ENCODE measurements around the gene RNU6-1.

The RNU6-1 gene

DNA sequence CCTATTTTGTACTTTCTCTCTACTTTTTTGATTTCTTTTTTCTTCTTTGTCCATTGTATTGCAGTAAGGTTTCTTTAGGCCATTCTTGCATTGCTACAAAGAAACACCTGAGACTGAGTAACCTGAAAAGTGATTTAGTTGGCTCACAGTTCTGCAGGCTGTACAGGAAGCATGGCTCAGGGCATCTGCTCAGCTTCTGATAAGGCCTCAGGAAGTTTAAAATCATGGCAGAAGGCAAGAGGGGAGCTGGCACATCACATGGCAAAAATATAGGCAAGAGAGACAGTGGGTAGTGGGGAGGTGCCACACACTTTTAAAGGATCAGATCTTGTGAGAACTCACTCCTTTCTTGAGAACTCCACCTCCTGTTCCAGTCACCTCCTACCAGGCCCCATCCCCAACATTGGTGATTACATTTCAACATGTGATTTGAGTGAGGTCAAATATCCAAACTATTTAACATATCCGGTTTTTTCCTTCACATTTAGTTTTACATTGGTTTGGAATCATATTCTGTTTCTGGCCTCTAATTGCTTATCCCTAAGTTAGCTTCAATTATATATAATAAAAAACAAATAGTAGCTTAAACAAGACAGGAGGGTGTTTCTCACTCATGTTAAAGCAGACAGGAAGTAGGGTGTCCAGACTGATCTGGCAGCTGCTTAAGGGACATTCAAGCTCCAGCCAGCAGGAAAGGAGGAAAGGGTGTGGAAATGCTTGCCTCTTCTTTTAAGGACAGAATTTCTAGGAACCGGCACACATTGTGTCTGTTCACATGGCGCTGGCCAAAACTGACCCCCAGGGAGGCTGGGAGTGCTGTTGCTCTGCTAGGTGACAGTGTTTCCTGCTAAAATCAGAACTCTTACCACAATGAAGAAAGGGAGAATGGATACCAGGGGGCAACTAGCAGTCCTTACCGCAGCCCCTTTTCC is 43.4 kb downstream of the RNU6-1 start:
- DNase-seq = no peak

DNA sequence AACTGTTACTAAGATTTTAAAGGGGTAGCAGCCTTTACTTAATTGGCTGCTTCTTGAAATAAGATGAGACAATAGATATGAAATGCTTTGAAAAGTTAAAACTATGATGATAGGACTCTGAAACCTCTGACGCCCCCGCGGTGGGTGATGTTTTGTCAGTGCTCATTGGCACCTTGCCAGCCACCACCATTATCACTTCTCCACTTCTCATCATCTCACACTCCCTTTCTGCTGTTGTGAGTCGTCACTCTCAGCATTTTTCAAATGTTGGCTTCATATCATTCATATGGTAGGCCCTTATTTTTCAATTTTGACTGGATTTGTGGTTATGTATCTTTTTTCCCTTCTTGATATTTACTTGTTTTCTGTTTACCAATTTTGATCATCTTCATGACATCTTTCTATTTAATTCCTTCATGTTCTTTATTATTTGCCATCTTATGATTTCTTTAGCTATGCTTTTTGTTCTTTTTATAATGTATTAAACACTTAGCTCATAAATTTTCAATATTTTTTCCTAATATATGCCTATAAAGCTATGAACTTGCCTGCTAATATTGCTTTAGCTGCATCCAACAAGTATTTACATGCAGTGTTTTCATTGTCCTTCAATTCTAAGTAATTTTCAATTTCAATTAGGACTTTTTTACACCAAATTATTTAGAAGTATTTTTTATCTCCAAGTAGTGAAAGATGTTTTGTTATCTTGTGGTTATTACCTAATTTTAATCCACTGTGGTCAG is 44.8 kb downstream of the RNU6-1 start:
- DNase-seq = no peak

DNA sequence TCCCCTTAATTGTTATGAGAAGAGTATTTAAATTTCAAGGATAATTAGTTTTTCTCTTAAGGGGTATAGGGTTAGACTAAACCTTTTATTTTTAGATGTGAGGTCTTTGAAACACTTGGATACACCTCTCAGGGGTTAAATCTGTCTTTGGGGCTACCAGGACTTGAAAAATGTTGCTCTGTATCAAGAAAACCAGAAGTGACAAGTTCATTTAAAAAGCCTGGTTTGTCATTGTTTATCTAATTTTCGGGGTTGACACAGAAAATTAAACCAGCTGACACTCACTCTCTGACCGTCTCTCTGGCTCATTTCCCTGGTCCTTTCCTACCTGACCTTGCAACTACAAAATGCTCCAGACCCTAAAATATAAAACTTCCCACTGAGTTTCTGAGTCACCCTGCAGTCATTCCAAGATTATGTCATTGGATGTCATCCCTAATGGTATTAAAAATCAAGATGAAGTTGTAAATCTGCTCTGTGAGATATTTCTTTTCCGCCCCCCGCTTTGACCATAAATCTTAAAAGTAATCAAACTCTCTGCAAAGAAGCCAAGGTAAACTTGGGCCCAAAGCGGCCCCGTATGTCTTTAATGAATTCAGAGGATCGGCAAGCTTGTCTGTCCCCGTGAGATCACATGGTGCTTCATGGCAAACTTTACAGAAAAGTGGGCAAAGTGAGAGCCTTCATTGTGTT is 47.4 kb downstream of the RNU6-1 start:
- DNase-seq = no peak

DNA sequence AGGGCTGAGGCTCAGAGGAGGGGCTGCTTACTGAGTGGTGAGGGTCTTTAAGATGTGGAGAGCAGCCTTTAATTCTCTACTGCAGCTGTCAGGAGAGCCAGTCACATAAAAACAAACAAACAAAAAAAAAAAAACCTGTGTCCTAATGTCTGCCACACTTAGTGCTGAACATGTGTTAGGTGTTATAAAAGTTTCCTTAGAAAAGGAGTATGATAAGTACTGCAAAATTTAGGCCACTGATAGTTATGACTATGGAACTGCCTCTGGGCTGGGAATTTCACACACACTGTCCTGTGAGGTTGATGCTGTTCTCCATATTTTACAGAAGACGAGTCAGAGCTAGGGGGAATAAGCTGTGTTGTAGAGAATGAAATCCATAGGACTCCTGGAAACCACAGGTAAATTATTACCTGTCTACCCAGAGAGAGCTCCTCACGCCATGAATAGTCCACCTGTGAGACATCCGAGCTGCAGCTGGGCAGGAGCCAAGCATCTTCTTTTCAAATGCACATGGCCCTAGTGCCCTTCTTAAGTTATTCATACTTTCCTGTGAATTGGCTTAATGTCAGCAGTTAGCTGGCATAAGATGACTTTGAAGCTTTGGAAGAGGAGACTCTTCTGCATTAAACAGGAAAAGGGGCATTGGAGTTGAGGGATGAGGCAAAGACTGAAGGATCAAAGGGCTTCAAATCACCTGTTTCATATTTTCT is 49.1 kb downstream of the RNU6-1 start:
- no peak for DNase-seq

Data from suppressor macrophage treated with lipopolysaccharide for 4 hours (primary cell).